ENCODE data around the gene RHNO1.
"Not testable (repeated sequence)": the region's sequence is repeated elsewhere in the genome, so short reads cannot be mapped to it uniquely, and the experiment has no call there.

Gene RHNO1

GRCh38 chr12:2858334-2858733 is 18.7 kb upstream of the RHNO1 start:
- no peak for DNase-seq (ENCODE audit: low read depth in 2 of 2)

DNA sequence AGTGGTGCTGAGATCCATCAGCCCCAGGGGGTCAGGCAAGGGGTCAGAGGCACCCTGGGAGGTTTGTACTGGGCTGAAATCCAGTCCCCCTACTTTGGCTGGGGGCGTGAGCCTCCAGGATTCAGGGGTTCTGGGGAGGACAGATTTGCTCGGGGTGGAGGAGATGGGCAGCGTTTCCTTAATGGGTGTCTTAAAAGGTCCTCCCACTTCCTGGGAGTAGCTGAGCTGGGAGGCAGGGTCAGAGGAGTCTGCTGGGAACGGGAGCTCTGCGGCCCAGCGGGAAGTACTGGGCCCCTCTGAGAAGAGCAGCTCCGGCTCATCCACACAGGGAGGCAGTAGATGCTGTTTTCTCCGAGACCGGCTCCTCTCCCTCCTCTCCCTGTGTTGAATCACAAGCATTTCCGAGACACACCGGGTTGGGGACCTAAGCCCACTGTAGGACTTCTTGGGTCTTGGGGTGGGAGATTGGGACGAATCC is 18.0 kb upstream of the RHNO1 start:
- no peak for DNase-seq (ENCODE audit: low read depth in 2 of 2)

- no peak for DNase-seq (ENCODE audit: low read depth in 2 of 2)
Observed at GRCh38 chr12:2860170-2860569, 16.9 kb upstream of the RHNO1 start.

DNA sequence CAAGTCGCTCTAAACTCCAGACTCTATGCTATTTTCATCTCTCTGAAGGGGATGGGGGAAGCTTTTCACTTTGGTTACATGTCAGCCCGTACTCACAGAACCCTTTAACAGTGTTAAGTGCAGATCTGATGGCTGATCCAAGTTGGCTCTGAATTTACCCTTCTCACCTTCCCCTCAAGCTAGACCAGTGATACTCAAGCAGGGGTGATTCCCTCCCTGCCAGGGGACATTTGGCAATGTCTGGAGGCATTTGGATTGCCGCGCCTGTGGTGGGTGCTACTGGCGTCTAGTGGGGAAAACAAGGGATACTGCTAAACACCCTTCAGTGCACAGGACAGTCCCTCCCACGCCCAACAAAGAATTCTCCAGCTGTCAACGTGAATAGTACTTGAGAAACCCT is 14.1 kb upstream of the RHNO1 start:
- DNase-seq (ENCODE audit: low read depth in 2 of 2), result no peak

DNA sequence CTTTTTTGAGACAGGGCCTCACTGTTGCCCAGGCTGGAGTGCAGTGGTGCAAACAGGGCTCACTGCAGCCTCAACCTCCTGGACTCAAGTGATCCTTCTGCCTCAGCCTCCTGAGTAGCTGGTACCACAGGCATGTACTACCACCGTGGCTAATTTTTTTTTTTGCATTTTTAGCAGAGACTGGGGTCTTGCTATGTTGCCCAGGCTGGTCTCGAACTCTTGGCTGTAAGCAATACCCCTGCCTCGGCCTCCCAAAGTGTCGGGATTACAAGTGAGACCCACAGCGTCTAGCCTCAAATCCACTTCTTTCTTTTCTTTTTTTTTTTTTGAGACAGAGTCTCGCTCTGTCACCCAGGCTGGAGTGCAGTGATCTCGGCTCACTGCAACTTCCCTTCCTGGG is 13.6 kb upstream of the RHNO1 start:
- DNase-seq (ENCODE audit: low read depth in 2 of 2), result not testable (repeated sequence)

DNA sequence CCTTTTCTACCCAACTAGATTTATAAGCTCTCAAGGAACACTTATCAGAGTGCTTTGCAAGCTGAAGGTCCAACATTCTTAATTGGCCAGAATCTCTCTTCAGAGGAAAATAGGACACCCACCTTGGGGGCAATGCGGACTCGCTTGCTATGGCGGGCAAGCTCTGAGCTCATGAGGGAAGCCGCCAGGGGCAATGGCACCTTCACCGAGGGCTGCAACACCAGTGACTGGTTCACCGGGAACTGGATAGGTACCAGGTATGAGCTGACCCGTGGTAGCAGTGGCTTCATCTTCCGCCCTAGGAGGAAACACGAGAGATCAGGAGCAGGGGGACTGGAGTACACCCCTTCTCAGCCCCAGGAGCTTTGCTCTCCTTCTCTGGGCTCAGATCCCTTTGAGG is 12.8 kb upstream of the RHNO1 start:
- no peak for DNase-seq (ENCODE audit: low read depth in 2 of 2)

DNA sequence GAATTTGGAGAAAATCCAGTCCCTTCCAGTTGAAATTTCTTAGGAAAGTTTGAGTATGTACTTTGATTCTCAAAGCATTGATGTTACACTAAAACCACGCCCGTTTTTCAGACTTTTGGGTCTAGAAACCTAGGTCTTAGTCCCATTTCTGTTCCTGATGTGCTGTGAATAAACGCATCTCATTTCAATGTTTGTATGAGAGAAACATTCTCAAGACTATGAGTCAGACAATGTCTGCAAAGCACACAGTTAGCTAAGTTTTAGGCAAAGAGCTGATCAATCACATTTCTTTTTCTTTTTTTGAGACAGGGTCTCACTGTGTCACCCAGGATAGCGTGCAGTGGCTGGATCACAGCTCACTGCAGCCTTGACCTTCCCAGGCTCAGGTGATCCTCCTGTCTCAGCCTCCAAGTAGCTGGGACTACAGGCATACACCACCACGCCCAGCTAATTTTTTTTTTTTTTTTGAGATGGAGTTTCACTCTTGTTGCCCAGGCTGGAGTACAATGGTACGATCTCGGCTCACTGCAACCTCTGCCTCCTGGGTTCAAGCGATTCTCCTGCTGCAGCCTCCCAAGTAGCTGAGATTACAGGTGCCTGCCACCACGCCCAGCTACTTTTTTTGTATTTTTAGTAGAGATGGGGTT is 7.9 kb upstream of the RHNO1 start:
- not testable (repeated sequence) for DNase-seq (ENCODE audit: low read depth in 2 of 2)

DNA sequence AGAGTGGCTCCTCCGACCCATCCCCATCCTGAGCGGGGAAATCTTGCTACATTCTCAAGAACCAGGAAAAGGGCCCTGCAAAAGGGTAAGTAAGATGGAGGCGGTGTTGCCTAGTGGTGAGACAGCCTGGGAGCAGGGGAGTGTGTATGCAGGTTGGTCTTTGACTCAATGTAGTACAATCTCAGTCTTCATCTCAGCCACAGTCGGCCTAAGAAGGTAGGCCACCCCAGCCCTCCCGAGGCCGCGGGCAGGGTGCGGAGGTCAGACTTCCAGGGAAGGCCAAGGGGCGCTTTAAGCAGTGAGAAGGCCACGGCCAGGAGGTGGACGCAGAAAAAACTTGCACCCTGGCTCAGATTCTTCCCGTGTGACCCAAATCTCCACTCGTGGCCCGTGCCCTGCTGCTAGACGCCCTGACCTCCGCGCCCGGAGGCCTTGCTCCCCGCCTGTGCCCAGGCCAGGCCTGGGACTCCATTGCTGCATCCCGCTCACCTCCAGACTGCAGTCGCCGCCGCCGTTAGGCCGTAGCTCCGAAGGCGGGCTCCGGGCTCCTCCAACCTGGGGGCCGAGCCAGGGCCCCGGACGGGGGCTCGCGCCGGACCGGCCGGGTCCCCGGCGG is 484 bp upstream of the RHNO1 start:
- no peak for DNase-seq (ENCODE audit: low read depth in 2 of 2)

DNA sequence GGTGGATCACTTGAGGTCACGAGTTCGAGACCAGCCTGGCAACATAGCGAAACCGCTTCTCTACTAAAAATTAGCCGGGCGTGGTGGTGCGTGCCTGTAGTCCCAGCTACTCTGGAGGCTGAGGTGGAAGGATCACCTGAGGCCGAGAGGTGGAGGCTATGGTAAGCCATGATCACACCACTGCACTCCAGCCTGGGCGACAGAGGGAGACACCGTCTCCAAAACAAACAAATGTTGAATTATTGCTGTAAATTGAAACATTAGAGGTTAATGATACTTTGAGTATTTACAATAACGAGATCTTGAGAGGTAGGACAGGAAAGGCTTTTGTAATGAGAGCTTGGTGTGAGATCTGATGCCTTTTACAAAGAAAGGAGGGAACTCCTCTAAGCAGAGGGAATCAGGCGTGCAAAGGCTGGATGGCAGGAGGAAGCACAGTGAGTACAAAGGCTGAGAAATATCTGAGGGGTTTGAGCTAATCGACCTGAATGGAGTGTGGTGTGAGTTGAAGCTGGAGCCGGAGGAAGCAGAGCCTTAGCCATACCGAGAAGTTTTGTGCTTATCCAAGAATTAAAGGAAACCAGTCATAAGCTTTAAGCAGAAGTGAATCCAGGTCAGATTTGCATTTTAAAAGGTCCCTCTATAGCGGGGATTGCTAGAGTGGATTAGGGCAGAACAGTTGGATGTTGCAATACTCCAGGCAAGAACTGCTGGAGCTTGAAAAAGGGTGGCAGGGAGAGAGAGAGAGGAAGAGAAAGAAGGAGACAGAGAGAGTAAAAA is 1.1 kb downstream of the RHNO1 start:
- DNase-seq (ENCODE audit: low read depth in 2 of 2), result no peak

DNA sequence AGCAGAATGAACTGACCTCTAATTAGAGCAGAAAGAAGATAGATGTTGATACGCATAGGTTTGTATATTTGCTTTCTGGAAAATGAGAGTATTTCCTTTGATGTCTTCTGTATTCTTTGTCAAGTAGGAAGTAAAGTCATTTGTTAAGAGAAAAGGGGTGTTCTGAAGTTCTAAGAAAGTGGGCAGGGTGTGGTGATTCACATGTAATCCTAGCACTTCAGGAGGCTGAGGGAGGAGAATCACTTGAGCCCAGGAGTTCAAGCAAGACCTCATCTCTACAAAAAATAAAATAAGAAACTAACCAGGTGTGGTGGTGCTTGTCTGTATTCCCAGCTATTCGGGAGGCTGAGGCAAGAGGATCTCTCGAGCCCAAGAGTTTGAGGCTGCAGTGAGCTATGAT is 2.8 kb downstream of the RHNO1 start:
- DNase-seq (ENCODE audit: low read depth in 2 of 2), result no peak

DNA sequence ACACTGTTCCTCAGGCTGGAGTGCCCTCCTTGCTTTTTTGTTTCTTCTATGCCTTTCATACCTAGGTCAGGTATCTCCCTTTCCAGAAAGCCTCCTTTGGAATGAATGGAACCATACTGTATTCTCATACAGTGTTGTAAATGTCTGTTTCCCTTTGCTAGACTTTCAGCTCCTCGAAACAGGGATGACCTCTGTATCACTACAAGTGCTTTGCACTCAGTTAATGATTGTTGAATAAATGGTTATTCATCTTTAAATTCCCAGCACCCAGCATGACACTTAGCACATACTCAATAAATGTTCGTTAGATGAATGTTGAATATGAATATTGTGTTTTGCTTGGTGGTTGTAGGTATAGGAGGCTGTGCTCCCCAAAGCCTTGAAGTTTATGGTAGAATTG is 7.8 kb downstream of the RHNO1 start:
- DNase-seq (ENCODE audit: low read depth in 2 of 2), result no peak

DNA sequence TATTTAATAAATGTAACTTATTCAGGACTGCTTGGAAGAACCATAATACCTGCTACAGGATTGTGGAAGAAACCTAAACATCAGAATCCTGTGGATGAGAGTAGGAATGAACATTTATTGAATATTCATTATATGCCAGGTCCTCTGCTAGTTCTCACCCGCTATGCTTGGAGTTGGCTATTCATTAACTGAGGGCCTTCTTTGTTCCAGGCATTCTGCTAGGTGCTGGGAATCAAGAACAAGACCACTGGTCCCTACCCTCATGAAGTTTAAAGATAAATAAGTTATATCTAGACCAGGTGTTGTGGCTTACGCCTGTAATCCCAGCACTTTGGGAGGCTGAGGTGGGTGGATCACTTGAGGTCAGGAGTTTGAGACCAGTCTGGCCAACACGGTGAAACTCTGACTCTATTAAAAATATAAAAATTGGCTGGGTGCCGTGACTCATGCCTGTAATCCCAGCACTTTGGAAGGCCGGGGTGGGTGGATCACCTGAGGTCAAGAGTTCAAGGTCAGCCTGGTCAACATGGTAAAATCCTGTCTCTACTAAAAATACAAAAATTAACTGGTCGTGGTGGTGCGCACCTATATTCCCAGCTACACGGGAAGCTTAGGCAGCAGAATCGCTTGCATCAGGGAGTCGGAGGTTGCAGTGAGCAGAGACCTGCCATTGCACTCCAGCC is 9.9 kb downstream of the RHNO1 start:
- DNase-seq (ENCODE audit: low read depth in 2 of 2), result no peak

DNA sequence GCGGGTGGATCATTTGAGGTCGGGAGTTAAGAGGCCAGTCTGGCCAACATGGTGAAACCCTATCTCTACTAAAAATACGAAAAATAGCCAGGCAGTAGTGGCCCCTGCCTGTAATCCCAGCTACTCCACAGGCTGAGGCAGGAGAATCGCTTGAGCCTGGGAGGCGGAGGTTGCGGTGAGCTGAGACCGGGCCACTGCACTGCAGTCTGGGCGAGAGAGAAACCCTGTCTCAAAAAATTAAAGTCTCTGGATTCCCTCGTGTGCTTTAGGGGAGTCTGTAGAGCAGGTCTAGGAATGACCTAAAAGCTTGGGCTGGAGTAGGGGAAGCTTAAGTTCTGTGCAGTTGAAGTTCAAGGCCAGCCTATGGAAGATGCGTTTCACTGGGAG is 13.0 kb downstream of the RHNO1 start:
- DNase-seq (ENCODE audit: low read depth in 2 of 2), result no peak

DNA sequence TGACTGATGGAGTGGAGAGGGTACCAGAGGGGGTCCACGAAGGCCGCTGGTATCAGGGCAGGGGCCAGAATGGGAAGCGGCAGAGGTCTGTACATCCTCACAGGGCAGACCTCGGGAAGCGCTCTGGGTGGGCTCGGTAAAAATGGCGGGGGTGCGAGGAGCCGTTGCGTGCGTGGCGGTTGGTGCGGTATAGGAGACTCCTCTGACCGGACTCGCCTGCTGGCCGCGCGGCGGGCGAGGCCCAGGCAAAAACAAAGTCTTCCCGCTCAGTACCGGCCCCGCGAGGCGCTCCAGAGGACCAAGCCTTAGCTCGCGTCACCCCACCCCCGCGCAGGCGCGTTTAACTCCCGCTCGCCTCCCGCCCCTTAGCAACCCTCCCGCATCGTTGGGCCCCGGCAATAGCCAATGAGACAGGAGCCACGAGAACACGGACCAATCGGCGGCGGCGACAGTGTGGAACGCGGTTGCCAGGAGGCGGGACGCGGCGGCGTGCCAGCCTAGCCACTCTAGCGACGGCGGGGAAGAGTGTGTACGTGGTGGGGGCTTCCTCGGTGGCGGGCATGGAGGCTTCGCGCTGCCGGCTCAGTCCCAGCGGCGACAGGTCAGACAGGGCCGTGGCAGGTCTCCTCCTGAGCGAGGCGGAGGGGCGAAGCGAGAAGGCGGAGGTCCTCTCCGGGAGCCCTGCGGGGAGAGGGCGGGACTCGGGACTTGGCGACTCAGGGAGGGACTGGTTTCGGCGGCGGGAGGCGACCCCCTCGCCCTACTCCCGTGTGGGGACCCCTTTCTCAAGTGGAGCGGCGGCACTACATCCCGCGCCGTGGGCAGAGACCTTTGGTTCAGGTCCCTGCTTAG is 13.6 kb downstream of the RHNO1 start, which contains the start of gene TULP3:
TULP3 (plus strand) TSS at position 504 of the 852 bp plus-strand sequence; CDS start at position 561, 57 bp downstream.
- DNase-seq (ENCODE audit: low read depth in 2 of 2), result peak; percentile 92 to 95

DNA sequence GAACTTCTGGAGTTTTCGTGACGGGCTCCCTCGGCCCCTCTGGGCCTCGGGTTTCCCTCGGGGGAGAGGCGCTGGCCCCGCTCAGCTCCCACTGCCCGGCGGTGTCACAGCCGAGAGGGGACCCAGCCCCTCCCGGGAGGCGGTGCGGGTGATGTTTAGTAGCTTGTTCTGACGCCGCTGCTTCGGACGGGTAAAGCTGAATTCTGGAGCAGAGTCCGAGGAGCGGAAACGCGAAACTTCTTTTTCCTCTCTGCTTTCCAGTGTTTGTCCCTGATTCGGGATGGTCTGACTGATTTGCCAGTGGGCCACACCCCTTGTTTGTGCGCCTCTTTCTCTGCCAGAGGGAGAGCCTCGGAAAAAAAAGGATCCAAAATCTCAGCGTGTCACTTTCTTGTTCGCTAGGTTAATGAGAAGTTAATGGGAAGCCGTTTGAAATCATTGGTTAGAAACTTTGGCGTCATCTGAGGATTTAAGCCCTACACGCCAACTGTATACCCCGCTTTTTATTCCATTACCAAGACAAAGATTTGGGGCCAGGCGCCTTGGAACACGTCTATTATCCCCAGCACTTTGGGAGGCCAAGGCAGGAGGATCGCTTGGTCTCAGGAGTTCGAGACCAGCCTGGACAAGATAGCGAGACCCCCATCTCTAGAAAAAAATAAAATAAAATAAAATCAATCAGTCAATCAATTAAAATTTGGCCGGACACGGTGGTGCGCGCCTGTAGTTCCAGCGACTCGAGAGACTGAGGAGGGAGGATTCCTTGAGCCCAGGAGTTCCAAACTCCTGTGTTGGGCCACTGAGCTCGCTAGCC is 14.4 kb downstream of the RHNO1 start:
- no peak for DNase-seq (ENCODE audit: low read depth in 2 of 2)

DNA sequence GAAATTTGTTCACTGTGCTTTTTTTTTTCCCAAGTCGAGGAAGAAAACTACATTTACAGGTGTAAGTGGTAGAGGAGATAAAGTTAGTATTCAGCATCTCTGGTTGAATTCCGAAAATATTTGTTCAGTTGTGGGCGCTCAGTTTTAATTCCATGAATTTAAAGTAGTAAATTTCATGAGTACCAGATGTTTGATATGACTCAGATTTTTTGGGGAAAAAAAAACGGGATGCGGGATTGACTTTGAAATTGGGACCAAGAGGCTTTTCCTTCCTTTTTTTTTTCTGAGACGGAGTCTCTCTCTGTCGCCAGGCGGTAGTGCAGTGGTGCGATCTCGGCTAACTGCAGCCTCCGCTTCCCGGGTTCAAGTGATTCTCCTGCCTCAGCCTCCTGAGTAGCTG is 15.2 kb downstream of the RHNO1 start:
- DNase-seq (ENCODE audit: low read depth in 2 of 2), result no peak

- DNase-seq (ENCODE audit: low read depth in 2 of 2), result peak; percentile 64
Observed at GRCh38 chr12:2893007-2893406, 16.0 kb downstream of the RHNO1 start.

GRCh38 chr12:2895051-2895451 is 18.0 kb downstream of the RHNO1 start:
- DNase-seq (ENCODE audit: low read depth in 2 of 2), result no peak

DNA sequence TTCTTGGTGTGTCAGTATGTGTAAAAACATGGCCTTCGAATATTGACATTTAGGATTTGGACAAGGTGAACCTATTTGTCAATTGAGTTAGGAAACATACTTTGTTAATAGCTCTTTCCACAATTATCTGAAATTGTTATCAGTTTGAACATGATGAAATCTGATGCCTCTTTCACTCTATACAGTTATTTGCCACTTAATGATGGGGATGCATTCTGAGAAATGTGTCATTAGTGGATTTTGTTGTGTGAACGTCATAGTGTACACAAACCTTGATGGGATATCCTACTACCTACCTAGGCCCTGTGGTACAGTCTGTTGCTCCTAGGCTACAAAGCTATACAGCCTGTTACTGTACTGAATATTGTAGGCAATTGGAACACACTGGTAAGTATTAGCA is 18.5 kb downstream of the RHNO1 start:
- DNase-seq (ENCODE audit: low read depth in 2 of 2), result no peak

GRCh38 chr12:2897418-2897817 is 20.4 kb downstream of the RHNO1 start:
- DNase-seq (ENCODE audit: low read depth in 2 of 2), result no peak
